Endothelial cell of umbilical vein (primary cell): ENCODE measurements around the gene OOEP. TPM values are rescaled to one million over a fixed set of nuclear protein-coding genes. Genes with fewer than 3 reads are reported as not detected.

Experiments
- Bru-seq: library from RNA; stranded (reverse); fragments of 400-500 nt; gene quantifications from one replicate; lab custom pipeline; 2021; lab: Mats Ljungman, UMichigan
- BruChase-seq, 2 experiments: library from RNA; stranded (reverse); fragments of 400-500 nt; gene quantifications; one replicate each; lab custom pipeline; 2021; lab: Mats Ljungman, UMichigan
- BruUV-seq: library from RNA; stranded (reverse); fragments of 400-500 nt; replicated peaks from 2 replicates; lab custom pipeline; 2021; lab: Mats Ljungman, UMichigan
- CTCF ChIA-PET: fragments of 300-600, 350-600 bp; sonication (Branson Sonifier 250); formaldehyde crosslinking; loops from one replicate; lab custom pipeline; 2021; ENCODE audit warnings: antibody characterized with exemption, inconsistent platforms; lab: Charles Lee
- POLR2A ChIA-PET: fragments of 300-600, 350-600 bp; sonication (Branson Sonifier 250); formaldehyde crosslinking; loops from one replicate; lab custom pipeline; 2021; ENCODE audit warnings: antibody characterized with exemption, inconsistent platforms; lab: Charles Lee
- DNase-seq: peaks from one replicate; pipeline ENCODE4 v3.0.0-alpha.2; 2011; ENCODE audit warnings: low read depth, low spot score
- FAIRE-seq: peaks from 2 replicates; lab custom pipeline; 2011; peaks lifted over from hg19 to GRCh38; lab: Jason Lieb, UNC
- H2AFZ ChIP-seq: 2 replicates; pipeline ENCODE4 v1.6.0; 2012; ENCODE audit warnings: low read depth, low read length, control low read depth, inconsistent platforms
- H3K27ac ChIP-seq: 2 replicates; pipeline ENCODE4 v1.5.1; 2011; ENCODE audit warnings: low read depth, mild to moderate bottlenecking, control low read depth, low read length, moderate library complexity; ENCODE audit not compliant: insufficient read depth
- H3K27me3 ChIP-seq, 2 experiments: 2 replicates each; pipeline versions ENCODE4 v1.6.0 to v1.6.1; 2011; ENCODE audit warnings: low read length in 2 of 2, mixed read lengths in 1 of 2; ENCODE audit not compliant: control insufficient read depth in 2 of 2, insufficient read depth in 2 of 2
- H3K36me3 ChIP-seq, 2 experiments: 2 replicates in 1 of 2; 3 replicates in 1 of 2; pipeline ENCODE4 v1.5.1; 2011; ENCODE audit warnings: low read length in 2 of 2, mild to moderate bottlenecking in 1 of 2, moderate library complexity in 1 of 2; ENCODE audit not compliant: control insufficient read depth in 2 of 2, insufficient read depth in 2 of 2; ENCODE audit errors: extremely low read depth in 1 of 2
- H3K4me1 ChIP-seq: 3 replicates; pipeline ENCODE4 v1.5.1; 2011; ENCODE audit warnings: mild to moderate bottlenecking, low read length; ENCODE audit not compliant: control insufficient read depth, insufficient read depth; ENCODE audit errors: extremely low read depth
- H3K4me2 ChIP-seq: 2 replicates; pipeline ENCODE4 v1.6.1; 2011; ENCODE audit warnings: low read length, control low read depth, mixed read lengths; ENCODE audit not compliant: insufficient read depth
- H3K4me3 ChIP-seq, 3 experiments: fragments of 200-600 bp in 1 of 3; sonication (generic), shearing (Covaris generic) in 1 of 3; replicated peaks in 1 of 3; 2 replicates each; pipeline ENCODE4 v1.5.1; 2011 to 2016; ENCODE audit warnings: control low read depth in 3 of 3, low read length in 3 of 3, mild to moderate bottlenecking in 2 of 3, inconsistent platforms in 1 of 3, low read depth in 1 of 3, moderate library complexity in 1 of 3; ENCODE audit not compliant: insufficient read depth in 1 of 3
- H3K79me2 ChIP-seq: 2 replicates; pipeline ENCODE4 v1.6.0; 2012; ENCODE audit warnings: low read length, inconsistent platforms; ENCODE audit not compliant: control insufficient read depth, insufficient read depth
- H3K9ac ChIP-seq: replicated peaks from 2 replicates; pipeline ENCODE3; 2011; ENCODE audit warnings: low read length, control low read depth; ENCODE audit not compliant: insufficient read depth; ENCODE audit errors: extremely low read depth
- H3K9me1 ChIP-seq: replicated peaks from 3 replicates; pipeline ENCODE4 v1.6.0; 2011; ENCODE audit warnings: mild to moderate bottlenecking, low read length; ENCODE audit not compliant: control insufficient read depth, insufficient read depth; ENCODE audit errors: extremely low read depth
- H3K9me3 ChIP-seq: replicated peaks from 2 replicates; pipeline ENCODE4 v1.5.1; 2012; ENCODE audit warnings: low read length, inconsistent platforms; ENCODE audit not compliant: control insufficient read depth, insufficient read depth
- H4K20me1 ChIP-seq: replicated peaks from 2 replicates; pipeline ENCODE3; 2011; ENCODE audit warnings: mild to moderate bottlenecking, low read length; ENCODE audit not compliant: control insufficient read depth, insufficient read depth; ENCODE audit errors: extremely low read depth
- MYC ChIP-seq: IDR thresholded peaks from one replicate; pipeline ENCODE4 v1.6.1; 2011; ENCODE audit warnings: mild to moderate bottlenecking, low read depth, low read length
- POLR2A ChIP-seq: IDR thresholded peaks from 2 replicates; pipeline ENCODE4 v1.6.1; 2012; ENCODE audit warnings: low read depth, mild to moderate bottlenecking, control low read depth, low read length
- POLR2AphosphoS5 ChIP-seq: IDR thresholded peaks from 2 replicates; pipeline ENCODE4 v1.6.1; 2012; ENCODE audit warnings: low read depth, mild to moderate bottlenecking, control low read depth, low read length, moderate library complexity; ENCODE audit not compliant: insufficient read depth
- dilution Hi-C: fragments of 300-500 bp; cut with MboI; formaldehyde crosslinking; loops from one replicate; pipeline ENCODE4 v1.15.0; 2019; ENCODE audit warnings: low sequenced_read_pairs; ENCODE audit not compliant: extremely low pct_ligation_motif_present
- intact Hi-C: fragments of 100-400 bp; cut with micrococcal nuclease; formaldehyde crosslinking; loops from one replicate; pipeline ENCODE4 v1.10.0; 2022
- long read RNA-seq: library from polyadenylated mRNA; stranded (forward); transcript quantifications from one replicate; pipeline ENCODE4 v2.0.0, GENCODE V29; 2021
- polyA minus RNA-seq, 3 experiments: library from RNA; depleted of rRNA, polyadenylated mRNA; stranded (reverse); fragments of >200 nt; gene quantifications; 1 replicate in 1 of 3; 2 replicates in 2 of 3; pipeline ENCODE4 v1.2.3, GENCODE V29; 2011
- polyA plus RNA-seq, 4 experiments: library from polyadenylated mRNA; depleted of rRNA in 3 of 4; stranded (reverse) in 3 of 4; unstranded in 1 of 4; fragments of >200 nt; gene quantifications; 2 replicates each; pipeline versions ENCODE4 v1.2.1 to v1.2.3, GENCODE V29; 2011 to 2012; ENCODE audit warnings: missing spikeins in 1 of 4
- total RNA-seq: library from RNA; stranded (reverse); gene quantifications from 2 replicates; pipeline ENCODE4 v1.2.3, GENCODE V29; 2021
- TF ChIP-seq, protein P1 (sequence below): IDR thresholded peaks from 2 replicates; pipeline ENCODE4 v1.6.1; 2011; ENCODE audit not compliant: insufficient read depth, insufficient read length

Gene OOEP
- not detected in 2 replicates for total RNA-seq
- polyA plus RNA-seq: 0.19 and 0.21 TPM in 2 replicates
- 0.07 and 0.14 TPM in 2 replicates for polyA plus RNA-seq (2011; cell fraction: cytosol; rRNA removed)
- polyA plus RNA-seq (2011; cell fraction: nucleus; rRNA removed): not detected in 2 replicates
- polyA plus RNA-seq (2012): not detected in 2 replicates
- not detected in 2 replicates for polyA minus RNA-seq
- polyA minus RNA-seq (2011; cell fraction: cytosol; rRNA and poly(A)+ RNA removed): not detected
- polyA minus RNA-seq (2011; cell fraction: nucleus; rRNA and poly(A)+ RNA removed): 0.48 TPM in 1 of 2 replicates, not detected in the other
- percentile 17 among the genes with signal in this experiment for Bru-seq, nascent RNA
- BruChase-seq, experiment 1, labeled RNA remaining after a 6-hour chase: percentile 22 among the genes with signal in this experiment
- BruChase-seq, experiment 2, labeled RNA remaining after a 2-hour chase: percentile 19 among the genes with signal in this experiment
- long read RNA-seq: 0 reads

DNA sequence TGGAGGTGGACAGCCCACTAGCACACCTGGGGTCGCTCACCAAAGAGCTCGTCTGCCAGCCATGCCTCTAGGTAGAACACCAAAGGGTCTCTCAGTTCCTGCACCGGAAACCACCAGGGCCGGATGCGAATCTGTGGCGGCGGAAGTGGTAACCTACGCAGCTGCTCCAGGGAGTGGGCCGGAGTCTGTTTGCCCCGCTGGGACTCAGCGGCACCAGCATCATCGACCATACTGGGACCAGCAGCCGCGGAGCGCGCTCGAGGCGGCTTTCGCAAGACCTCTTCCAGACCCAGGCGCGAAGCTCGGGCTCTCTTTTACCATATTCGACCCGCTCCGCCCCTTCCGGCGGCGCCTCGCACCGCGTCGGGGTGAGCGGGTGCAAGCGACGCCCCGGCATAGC is at the start of gene OOEP:
TSS of gene OOEP (minus strand) at position 335 of the 400 bp plus-strand sequence. CDS start at position 230, 105 bp downstream.
- BruUV-seq: no TSS peak
- Histone ChIP-seq H3K4me3 (no peak within 1 kb of the TSS), H3K79me2 (no peaks in the 10 kb centered on the region), H3K9me1 (no peaks in the 10 kb centered on the region), H3K27me3 (no peaks in the 10 kb centered on the region), H3K36me3 (no peaks in the 10 kb centered on the region), H2AFZ (no peak within 1 kb of the TSS), H3K4me1 (no peaks in the 10 kb centered on the region), H3K27ac (no peak within 1 kb of the TSS), H3K9me3 (no peaks in the 10 kb centered on the region), H3K4me2 (no peak within 1 kb of the TSS), H4K20me1 (no peaks in the 10 kb centered on the region), H3K9ac (no peak within 1 kb of the TSS)
- CTCF ChIA-PET: interaction anchor here (1.2 kb wide), 1 partner anchor 19 kb away, joined by 4 read pairs; no protein-coding TSS in a partner anchor
- intact Hi-C loops (no loop called here), dilution Hi-C loops (no loop called here)
- DNase-seq: no peak
- TF ChIP-seq, protein P1, sequence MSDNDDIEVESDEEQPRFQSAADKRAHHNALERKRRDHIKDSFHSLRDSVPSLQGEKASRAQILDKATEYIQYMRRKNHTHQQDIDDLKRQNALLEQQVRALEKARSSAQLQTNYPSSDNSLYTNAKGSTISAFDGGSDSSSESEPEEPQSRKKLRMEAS: no peak
- POLR2A ChIA-PET: no interaction called here
- no peak for FAIRE-seq

DNA sequence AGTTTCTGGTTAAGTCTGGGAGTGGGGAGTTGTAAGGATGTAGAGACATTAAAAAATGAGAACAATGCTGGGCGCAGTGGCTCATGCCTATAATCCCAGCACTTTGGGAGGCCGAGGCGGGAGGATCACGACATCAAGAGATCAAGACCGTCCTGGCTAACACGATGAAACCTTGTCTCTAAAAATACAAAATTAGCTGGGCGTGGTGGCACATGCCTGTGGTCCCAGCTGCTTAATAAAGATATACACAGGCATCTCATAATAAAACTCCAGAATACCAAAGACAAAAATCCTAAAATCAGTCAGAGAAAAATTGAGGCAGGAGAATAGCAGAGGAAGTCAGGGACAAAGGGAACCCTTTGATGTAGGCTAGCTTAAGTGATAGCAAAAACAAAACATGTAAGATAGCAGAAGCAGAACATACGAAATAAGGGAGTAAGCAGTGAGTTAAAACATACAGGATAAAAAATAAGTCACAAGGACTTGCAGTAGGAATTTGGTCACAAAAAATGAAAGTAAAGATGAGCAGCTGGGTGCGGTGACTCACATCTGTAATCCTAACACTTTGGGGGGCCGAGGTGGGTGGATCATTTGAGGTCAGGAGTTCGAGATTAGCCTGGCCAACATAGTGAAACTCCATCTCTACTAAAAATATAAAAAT is 48.5 kb upstream of the OOEP start:
- ChIA-PET POLR2A (no interaction called here), CTCF (no interaction called here)
- no peak for FAIRE-seq
- Histone ChIP-seq H3K79me2 (no peaks in the 10 kb centered on the region), H3K4me2 (no peak overlapping the region), H2AFZ (no peak overlapping the region), H4K20me1 (no peaks in the 10 kb centered on the region), H3K9ac (no peak overlapping the region), H3K27me3 (no peaks in the 10 kb centered on the region), H3K9me1 (no peaks in the 10 kb centered on the region), H3K36me3 (peaks cover 0 to 2% of the 10 kb centered on the region in 2 experiments), H3K9me3 (no peaks in the 10 kb centered on the region), H3K4me3 (no peak overlapping the region), H3K4me1 (peaks cover 2% of the 10 kb centered on the region), H3K27ac (no peak overlapping the region)
- dilution Hi-C loops: no loop called here
- no peak for TF ChIP-seq POLR2A
- no peak for TF ChIP-seq MYC
- TF ChIP-seq, protein P1: no peak
- TF ChIP-seq POLR2AphosphoS5: no peak
- no peak for DNase-seq
- intact Hi-C loops: no loop called here
- no TSS peak for BruUV-seq
